ENCODE data around the gene QSOX2.

The QSOX2 gene

DNA sequence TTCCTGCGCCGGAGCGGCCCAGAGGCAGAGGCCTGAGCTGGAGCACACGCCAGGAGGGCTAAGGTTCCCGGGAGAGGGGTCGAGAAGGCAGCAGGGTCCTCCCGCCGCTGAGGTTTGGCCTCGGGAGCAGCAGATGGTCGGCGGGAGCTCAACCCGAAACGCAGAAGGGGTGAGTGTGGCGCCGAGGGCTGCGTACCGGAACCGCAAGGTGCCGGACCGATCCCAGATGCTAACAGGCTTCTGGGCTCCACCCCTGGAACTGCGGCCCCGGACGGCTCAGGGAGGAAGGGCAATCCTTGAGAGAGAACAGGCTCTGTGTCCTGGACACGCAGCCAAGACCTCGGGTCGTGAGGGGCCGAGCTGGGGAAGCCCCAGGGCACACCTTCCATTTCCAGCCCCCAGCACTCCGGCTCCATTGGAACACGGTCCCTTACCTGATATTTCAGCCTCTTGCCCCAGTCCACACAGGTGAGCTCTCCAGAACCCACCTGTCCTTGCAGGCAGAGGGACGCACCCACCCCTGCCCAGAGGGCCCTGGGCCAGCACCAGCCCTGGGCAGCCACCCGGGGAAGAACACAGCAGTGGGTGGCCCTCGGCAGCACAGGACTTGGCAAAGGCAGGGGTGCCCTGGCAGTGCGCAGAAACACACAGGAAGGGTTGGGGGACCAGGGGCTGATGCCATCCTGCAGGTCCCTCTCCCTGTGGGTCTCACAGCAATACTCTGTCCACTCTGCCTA lies 42.0 kb downstream of the QSOX2 start:
- no peak for DNase-seq (ENCODE audit: low read depth)

DNA sequence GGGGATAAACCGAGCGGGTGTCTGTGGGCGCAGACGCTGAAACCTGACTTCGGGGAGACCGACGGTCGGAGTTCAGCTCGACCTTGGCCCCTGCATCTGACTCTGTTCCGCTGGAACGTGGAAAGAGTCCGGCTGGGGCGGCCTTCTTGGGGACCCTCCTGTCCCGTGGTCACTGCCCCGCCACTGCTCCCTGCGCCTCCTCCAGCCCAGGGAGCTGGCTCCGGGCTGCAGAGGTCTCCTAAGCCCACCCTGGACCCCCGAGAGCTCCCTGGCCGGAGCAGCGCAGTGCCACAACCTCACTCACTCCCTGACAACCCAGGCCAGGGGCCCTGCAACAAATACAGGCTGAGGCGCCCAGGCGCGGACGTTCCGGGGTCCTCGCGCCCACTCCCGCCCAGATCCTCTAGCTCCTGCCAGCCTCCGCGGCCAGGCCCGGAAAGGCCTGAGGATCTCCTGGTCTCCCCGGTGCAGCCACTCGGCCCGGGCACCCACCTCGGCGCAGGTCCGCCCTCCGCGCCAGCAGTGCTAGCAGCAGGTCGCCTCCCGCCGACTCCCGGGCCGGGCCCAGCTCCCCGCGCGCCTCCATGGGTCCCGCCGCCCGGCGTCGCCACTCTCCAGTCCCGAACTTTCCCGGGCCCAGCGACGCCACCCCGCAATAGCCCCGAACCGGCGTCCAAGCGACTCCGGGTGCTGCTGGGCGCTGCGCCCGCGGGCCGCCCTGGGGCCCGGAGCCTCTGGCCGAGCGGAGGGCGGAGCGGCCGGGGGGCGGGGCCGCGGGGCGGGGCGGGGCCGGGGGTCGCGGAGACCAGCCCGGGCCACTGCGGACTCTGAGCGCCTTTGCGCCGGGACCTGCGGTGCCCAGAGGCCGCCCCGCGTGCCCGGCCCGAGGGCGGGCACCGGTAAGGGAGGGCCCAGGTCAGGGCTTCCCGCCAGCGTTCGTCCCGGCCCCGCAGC lies 42.9 kb downstream of the QSOX2 start:
- DNase-seq (ENCODE audit: low read depth) = no peak

DNA sequence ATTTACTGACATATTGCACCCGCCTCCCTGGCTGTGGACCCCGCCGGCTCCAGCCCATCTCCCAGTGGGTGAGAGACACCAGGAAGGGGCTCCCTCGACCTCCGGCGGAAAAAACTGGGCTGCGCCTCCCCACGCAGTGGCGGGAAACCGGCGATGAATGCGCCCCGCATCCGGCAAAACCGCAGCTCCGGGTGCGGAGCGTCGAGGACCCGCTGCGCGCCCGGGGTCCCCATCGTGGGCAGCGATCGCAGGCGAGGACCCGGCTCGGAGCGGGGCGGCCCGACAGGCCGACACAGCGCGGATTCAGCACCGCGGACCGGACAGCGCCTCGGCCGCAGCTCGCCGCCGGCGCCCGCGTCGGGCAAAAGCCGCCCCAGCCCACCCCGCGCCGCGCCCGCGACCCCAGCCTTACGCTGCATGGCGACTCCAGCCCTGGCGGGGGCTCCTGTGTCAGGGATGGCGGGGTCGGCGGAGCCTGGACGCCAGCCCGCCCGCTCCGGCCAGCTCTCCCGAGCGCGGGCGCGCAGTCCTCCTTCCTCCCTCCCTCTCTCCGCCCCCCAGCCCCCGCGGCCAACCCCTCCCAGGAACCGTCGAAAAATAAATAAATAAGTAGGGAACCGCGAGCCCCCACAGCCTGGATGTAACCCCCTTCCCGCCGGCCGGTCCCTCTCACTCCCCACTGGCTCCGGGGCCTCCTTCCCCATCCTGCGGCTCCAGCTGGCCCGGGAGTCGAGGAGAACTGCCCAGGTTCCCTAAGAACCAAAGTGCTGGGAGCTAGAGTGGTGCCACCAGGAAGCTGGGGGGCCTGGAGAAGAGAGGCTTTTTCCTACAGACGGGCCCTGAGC lies 43.8 kb downstream of the QSOX2 start:
- no peak for DNase-seq (ENCODE audit: low read depth)

DNA sequence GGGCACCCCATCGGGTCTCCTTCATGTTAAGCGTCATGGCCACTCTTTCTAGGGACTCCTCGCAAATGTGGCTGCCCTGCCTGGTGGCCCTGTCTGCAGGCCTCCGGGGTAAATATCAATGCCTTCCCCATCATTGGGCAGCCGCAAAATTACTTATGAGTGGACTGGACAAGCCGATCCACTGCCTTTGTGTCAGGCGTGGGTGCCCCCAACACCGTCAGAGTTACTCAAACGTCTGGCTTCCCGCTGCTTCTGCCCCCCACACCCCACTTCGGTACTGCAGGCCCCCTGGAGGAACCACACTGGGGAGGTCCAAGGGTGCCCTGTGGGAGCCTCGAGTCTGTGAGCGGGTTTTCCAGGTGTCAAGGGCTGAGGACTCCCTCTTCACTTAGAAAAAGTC lies 44.4 kb downstream of the QSOX2 start:
- no peak for DNase-seq (ENCODE audit: low read depth)

DNA sequence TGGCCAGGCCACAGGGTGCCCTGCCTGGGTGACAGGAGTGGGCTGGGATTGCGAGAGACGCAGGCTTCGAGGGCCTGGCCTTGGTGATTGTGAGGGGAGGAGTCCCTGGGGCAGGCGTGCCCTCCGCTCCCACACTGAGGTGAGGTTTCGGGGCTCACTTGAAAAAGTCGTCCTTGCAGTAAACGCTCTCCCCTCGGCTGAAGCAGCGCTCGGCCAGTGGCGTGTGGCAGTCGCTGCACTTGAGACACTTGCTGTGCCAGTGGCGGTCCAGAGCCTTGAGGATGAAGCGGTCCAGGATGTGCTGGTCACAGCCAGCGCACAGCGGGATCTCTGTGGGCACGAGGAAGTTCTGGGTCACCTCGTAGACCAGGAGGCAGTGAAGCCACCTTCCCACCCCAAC lies 45.2 kb downstream of the QSOX2 start:
- no peak for DNase-seq (ENCODE audit: low read depth)

DNA sequence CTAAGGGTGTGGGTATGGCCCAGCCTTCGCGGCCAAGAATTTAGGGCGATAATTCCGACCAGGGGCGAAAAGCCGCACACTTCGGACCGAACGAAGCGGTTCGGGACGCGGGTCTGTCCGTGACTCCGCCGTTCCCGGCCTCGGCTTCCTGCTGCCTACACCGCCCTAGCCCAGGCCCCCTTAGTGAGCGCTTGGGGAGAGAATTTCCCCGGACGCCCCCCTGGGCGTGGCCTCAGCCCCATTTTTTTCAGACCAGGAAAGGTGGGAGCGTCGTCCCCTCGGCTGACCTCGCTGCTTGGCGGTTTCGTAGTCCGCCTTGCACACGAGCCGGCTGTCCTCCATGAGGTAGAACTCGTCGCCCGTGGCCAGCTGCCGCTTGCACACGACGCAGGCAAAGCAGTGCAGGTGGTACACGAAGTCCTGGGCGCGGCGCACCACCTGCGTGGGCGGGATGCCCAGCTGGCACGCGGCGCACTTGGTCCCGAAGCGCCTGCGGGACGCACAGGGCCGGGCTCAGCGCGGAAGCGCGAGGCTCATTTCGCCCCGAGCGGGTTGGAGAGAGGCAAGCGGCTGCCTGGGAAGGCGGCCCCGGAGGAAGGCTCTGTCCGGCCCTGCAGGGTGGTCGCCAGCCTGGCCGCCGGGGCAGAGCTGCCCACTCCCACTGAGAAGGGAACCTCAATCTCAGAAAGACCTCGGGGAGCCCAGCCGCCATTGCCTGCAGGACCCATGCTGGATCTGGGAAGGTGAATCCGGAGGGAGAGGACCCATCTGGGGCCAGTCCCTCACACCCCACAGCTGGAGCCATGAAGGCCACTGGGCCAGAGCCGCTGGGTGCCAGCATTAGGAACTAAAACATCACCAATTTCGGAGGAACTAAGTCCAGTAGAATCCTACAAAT lies 46.0 kb downstream of the QSOX2 start:
- no peak for DNase-seq (ENCODE audit: low read depth)

DNA sequence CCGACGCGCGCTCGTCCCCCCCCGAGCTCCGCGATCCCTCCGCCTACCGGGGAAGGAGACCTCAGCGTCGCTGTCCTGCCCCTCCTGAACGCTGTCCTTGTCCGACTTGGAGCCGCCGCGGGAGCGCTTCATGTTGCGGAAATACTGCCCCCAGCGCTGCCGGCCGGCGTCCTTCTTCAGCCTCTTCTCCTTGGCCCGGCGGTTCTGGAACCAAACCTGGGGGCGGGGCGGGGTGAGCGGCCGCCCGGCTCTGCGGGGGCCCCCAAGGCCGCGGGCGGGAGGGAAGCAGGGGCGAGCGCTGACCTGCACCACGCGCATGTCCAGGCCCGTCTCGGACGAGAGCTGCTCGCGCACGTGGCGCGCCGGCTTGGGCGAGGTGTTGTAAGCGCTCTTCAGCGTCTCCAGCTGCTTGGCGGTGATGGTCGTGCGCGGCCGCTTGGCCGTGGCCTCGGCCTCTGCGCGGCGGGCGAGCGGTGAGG lies 47.0 kb downstream of the QSOX2 start:
- DNase-seq (ENCODE audit: low read depth) = no peak

GRCh38 chr9:136197930-136198604 lies 47.5 kb downstream of the QSOX2 start:
- no peak for DNase-seq (ENCODE audit: low read depth)

DNA sequence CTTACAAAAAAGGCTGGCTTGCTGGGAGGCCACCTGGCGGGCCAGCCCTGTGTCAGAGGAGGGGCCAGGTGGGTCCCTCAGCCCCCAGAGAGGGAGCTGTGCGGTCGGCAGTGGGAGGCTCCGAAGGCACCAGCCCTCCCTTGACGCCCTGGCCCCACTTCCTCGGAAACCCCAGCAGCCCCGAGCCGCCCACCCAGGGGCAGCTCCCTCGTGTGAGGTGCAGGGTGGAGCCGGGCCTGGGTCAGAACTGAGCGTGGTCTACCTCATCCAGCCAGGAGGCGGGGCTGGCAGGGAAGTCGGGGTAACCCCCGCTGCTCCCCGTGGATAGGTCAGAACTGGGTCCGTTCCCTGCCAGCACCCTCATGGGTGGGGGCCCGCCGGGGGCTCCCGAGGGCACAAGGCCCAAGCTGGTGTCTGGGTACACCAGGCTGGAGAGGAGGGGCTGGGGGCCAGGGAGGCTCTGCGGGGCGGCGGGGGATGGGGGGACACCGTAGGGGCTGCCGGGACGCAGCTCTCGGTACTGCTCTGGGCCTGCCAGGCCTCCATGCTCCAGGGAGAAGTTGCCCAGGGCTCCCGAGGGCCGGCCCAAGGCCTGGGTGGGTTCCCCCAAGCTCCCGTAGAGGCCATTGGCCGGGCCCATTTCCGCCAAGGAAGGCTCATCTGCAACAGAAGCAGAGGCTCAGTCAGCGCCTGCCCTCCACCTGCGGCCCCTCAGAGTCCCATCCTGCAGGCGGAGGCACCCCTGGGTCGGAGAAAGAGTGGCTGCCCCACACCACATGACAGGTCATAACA lies 48.3 kb downstream of the QSOX2 start:
- DNase-seq (ENCODE audit: low read depth) = no peak

DNA sequence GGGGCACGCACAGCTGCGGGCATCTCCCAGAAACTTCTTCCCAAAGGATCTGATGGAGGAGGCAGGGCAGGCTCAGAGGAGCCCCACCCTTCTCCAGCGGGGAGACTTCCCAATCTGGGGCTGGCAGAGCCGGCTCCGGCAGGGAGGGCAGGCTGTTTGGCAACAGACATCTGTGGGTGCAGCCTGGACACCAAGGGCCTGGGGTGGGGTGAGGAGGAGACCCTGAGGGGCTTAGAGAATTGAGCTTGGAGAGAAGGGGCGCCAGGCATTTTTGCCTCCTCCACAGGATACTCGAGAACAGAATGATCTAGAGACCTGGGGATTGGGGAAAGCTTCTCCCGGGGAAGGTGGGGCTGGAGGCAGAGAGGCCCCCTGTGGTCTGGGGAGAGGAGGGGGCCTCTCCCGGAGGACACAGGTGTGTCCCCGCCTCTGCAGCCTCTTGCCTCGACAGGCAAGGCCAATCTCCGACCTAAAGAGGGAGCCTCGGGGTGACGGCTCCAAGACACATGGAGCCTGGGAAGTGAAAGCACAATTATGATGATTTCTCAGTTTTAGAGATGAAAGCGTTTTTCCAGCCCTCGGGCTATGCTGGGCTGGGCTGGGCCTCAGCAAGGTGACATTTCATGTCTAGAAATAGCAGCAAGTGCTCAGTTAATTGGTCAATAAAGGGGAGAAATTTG lies 49.1 kb downstream of the QSOX2 start:
- DNase-seq (ENCODE audit: low read depth) = no peak

GRCh38 chr9:136194540-136194939 lies 51.1 kb downstream of the QSOX2 start:
- no peak for DNase-seq (ENCODE audit: low read depth)

GRCh38 chr9:136193891-136194279 lies 51.7 kb downstream of the QSOX2 start:
- DNase-seq (ENCODE audit: low read depth) = no peak

DNA sequence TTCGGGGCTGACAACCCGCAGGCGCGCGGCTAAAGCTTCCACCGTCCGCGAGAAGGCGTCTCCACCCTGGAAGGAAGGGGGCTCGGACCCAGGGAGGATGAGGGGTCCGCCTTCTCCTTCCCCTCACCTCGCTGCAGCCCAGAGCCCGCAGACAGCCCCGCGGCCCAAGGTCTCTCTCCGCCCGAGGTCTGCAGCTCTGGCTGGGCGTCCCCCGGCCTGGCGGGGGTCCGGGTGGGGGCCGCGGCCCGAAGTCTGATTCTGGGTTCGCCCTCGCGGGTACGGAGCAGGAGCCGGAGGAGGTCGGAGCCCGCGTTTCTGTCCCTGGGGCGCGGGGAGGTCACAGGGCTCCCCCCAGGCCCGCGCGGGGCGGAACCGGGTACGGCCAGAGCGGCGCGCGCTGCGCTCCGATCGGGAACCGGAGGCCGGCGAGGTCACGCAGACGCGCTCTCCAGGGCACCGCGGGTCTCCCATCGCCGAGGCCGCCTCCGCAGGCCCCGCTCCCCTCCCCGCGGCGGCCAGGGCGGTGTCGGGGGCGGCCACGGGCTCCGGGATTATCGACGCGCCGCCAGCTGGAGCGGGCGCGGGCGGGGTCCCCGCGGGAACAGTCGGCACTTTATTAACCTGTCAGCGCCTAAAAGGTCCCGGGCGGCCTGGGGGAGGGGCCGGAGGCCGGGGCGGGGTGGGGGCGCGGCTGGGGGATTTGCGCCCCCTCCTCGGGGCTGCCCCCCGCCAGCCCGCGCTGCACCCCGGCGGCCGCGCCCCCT lies 52.3 kb downstream of the QSOX2 start:
- no peak for DNase-seq (ENCODE audit: low read depth)

GRCh38 chr9:136192289-136193126 lies 53.1 kb downstream of the QSOX2 start:
- DNase-seq (ENCODE audit: low read depth) = no peak

DNA sequence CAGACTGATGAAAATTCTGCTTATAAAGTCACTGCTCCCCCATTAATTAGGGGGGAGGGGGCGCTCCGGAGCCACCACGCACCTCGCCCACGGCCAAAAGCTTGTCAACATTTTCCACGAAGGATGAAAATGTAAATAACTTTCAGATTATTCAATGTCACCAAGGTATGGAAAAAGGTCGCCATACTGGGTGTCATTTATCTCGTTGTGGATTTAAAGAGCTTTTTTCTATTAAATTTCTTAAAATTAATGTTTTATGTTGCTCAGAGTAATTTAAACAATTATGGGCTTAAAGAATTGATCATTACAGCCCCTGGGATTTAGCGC lies 53.7 kb downstream of the QSOX2 start:
- no peak for DNase-seq (ENCODE audit: low read depth)

GRCh38 chr9:136191099-136191959 lies 54.3 kb downstream of the QSOX2 start:
- DNase-seq (ENCODE audit: low read depth) = no peak

GRCh38 chr9:136190656-136191055 lies 55.0 kb downstream of the QSOX2 start:
- DNase-seq (ENCODE audit: low read depth) = no peak
